IgD-negative memory B cell (primary cell): ENCODE measurements around the gene PCDHGA6. TPM values are rescaled to one million over a fixed set of nuclear protein-coding genes. Genes with fewer than 3 reads are reported as not detected.
A peak's percentile ranks its signal among the peaks of the same experiment; 100 is the strongest.
"Not testable (repeated sequence)": the region's sequence is repeated elsewhere in the genome, so short reads cannot be mapped to it uniquely, and the experiment has no call there.

Experiments
- H3K27ac Mint-ChIP-seq, 3 donors: one replicate each; pipeline ENCODE4 v1.8.0; 2020 to 2022; ENCODE audit warnings: mild to moderate bottlenecking in 3 of 3, mixed read lengths in 3 of 3, moderate library complexity in 1 of 3
- H3K27me3 Mint-ChIP-seq: one replicate; pipeline ENCODE4 v1.8.0; 2021; ENCODE audit warnings: mixed read lengths
- H3K36me3 Mint-ChIP-seq: one replicate; pipeline ENCODE4 v1.8.0; 2020; ENCODE audit warnings: mild to moderate bottlenecking, mixed read lengths
- H3K4me1 Mint-ChIP-seq, 3 donors: one replicate each; pipeline ENCODE4 v1.8.0; 2020 to 2022; ENCODE audit warnings: mixed read lengths in 3 of 3, mild to moderate bottlenecking in 1 of 3
- H3K4me3 Mint-ChIP-seq, 4 donors: one replicate each; pipeline ENCODE4 v1.8.0; 2020 to 2022; ENCODE audit warnings: mild to moderate bottlenecking in 4 of 4, mixed read lengths in 4 of 4, moderate library complexity in 3 of 4
- H3K9me3 Mint-ChIP-seq, 3 donors: one replicate each; pipeline ENCODE4 v1.8.0; 2020 to 2021; ENCODE audit warnings: mixed read lengths in 3 of 3, mild to moderate bottlenecking in 1 of 3
- polyA plus RNA-seq: library from polyadenylated mRNA; unstranded; fragments of 300-500 nt; fragmentation: Illumina TruSeq; gene quantifications from one replicate; pipeline ENCODE4 v1.2.3, GENCODE V29; 2021

PCDHGA6 gene
- polyA plus RNA-seq: 0.08 TPM

GRCh38 chr5:141373673-141374317 is at the start of gene PCDHGA6:
Gene PCDHGA6, plus strand, starts transcription at chr5:141373891. Its CDS starts 193 bp downstream, at chr5:141374084.
- peak within 1 kb of the TSS in 3 of 4 donors; percentile 27 to 79 (median 63) for H3K4me3 Mint-ChIP-seq
- peaks cover 21% of the 10 kb centered on the region for H3K27me3 Mint-ChIP-seq
- H3K27ac Mint-ChIP-seq: peak within 1 kb of the TSS in 1 of 3 donors; percentile 65
- H3K36me3 Mint-ChIP-seq: peaks cover 7% of the 10 kb centered on the region
- H3K4me1 Mint-ChIP-seq: peaks cover 2 to 5% (median 4%) of the 10 kb centered on the region in 3 donors
- H3K9me3 Mint-ChIP-seq: peaks cover 6 to 15% (median 11%) of the 10 kb centered on the region in 3 donors

GRCh38 chr5:141326088-141326854 is 47.4 kb upstream of the PCDHGA6 start:
- Mint-ChIP-seq H3K4me1 (peaks cover 3 to 8% (median 4%) of the 10 kb centered on the region in 3 donors), H3K9me3 (peaks cover 0 to 27% (median 5%) of the 10 kb centered on the region in 3 donors), H3K4me3 (peak overlapping the region; percentile 90 to 97 (median 93)), H3K36me3 (peaks cover 2% of the 10 kb centered on the region), H3K27ac (peak overlapping the region; percentile 35 to 68 (median 63)), H3K27me3 (peaks cover 36% of the 10 kb centered on the region)

- Mint-ChIP-seq H3K4me1 (peaks cover 3 to 8% (median 4%) of the 10 kb centered on the region in 3 donors), H3K9me3 (peaks cover 3 to 24% (median 6%) of the 10 kb centered on the region in 3 donors), H3K4me3 (no peak overlapping the region), H3K36me3 (no peaks in the 10 kb centered on the region), H3K27ac (no peak overlapping the region), H3K27me3 (peaks cover 45% of the 10 kb centered on the region)
Observed at GRCh38 chr5:141328231-141328630, 45.5 kb upstream of the PCDHGA6 start.

- peak within 1 kb of the TSS in 3 of 4 donors; percentile 32 to 79 (median 51) for H3K4me3 Mint-ChIP-seq
- peak within 1 kb of the TSS in 1 of 3 donors; percentile 73 for H3K27ac Mint-ChIP-seq
- H3K9me3 Mint-ChIP-seq: peaks cover 9 to 34% (median 9%) of the 10 kb centered on the region in 3 donors
Observed at GRCh38 chr5:141330299-141331080, 43.2 kb upstream of the PCDHGA6 start, which contains the start of gene PCDHGA1. Gene PCDHGA1, plus strand, starts transcription at chr5:141330514.

GRCh38 chr5:141332571-141332970 is 41.1 kb upstream of the PCDHGA6 start:
- H3K9me3 Mint-ChIP-seq: peaks cover 12 to 40% (median 27%) of the 10 kb centered on the region in 3 donors
- not testable (repeated sequence) for H3K4me1 Mint-ChIP-seq, H3K4me3 Mint-ChIP-seq, H3K36me3 Mint-ChIP-seq, H3K27ac Mint-ChIP-seq
- H3K27me3 Mint-ChIP-seq: peaks cover 58% of the 10 kb centered on the region

More at GRCh38 chr5:141330299-141331080, 43.2 kb upstream of the PCDHGA6 start, which contains the start of gene PCDHGA1:
- Mint-ChIP-seq H3K27me3 (peaks cover 55% of the 10 kb centered on the region), H3K36me3 (no peaks in the 10 kb centered on the region), H3K4me1 (peaks cover 3 to 10% (median 9%) of the 10 kb centered on the region in 3 donors)

- peak within 1 kb of the TSS in 2 of 4 donors; percentile 12 to 41 for H3K4me3 Mint-ChIP-seq
Observed at GRCh38 chr5:141338538-141339306, 35.0 kb upstream of the PCDHGA6 start, which contains the start of gene PCDHGA2. Gene PCDHGA2, plus strand, starts transcription at chr5:141338760.

GRCh38 chr5:141340781-141341354 is 32.8 kb upstream of the PCDHGA6 start:
- not testable (repeated sequence) for H3K36me3 Mint-ChIP-seq, H3K27ac Mint-ChIP-seq, H3K4me1 Mint-ChIP-seq, H3K4me3 Mint-ChIP-seq
- Mint-ChIP-seq H3K27me3 (peaks cover 23% of the 10 kb centered on the region), H3K9me3 (peaks cover 13 to 44% (median 42%) of the 10 kb centered on the region in 3 donors)

More at GRCh38 chr5:141338538-141339306, 35.0 kb upstream of the PCDHGA6 start, which contains the start of gene PCDHGA2:
- Mint-ChIP-seq H3K36me3 (peaks cover 6% of the 10 kb centered on the region), H3K27me3 (peaks cover 30% of the 10 kb centered on the region), H3K9me3 (peaks cover 14 to 51% (median 51%) of the 10 kb centered on the region in 3 donors), H3K4me1 (peaks cover 0 to 9% (median 2%) of the 10 kb centered on the region in 3 donors), H3K27ac (peak within 1 kb of the TSS in 2 of 3 donors; percentile 64 to 74)

GRCh38 chr5:141342773-141343172 is 30.9 kb upstream of the PCDHGA6 start:
- H3K9me3 Mint-ChIP-seq: peaks cover 12 to 33% (median 32%) of the 10 kb centered on the region in 3 donors
- no peak overlapping the region for H3K4me3 Mint-ChIP-seq
- peaks cover 14% of the 10 kb centered on the region for H3K27me3 Mint-ChIP-seq

GRCh38 chr5:141343242-141343952 is 30.3 kb upstream of the PCDHGA6 start, which contains the start of gene PCDHGA3:
Gene PCDHGA3, plus strand, starts transcription at chr5:141343829. Its CDS starts 205 bp downstream, at chr5:141344034.
- peaks cover 3% of the 10 kb centered on the region for H3K36me3 Mint-ChIP-seq
- H3K9me3 Mint-ChIP-seq: peaks cover 12 to 28% (median 27%) of the 10 kb centered on the region in 3 donors
- peaks cover 0 to 2% (median 0%) of the 10 kb centered on the region in 3 donors for H3K4me1 Mint-ChIP-seq
- peak within 1 kb of the TSS in 3 of 4 donors; percentile 5 to 88 (median 75) for H3K4me3 Mint-ChIP-seq
- peaks cover 14% of the 10 kb centered on the region for H3K27me3 Mint-ChIP-seq
- H3K27ac Mint-ChIP-seq: no peak within 1 kb of the TSS

More at GRCh38 chr5:141342773-141343172, 30.9 kb upstream of the PCDHGA6 start:
- no peak overlapping the region for H3K27ac Mint-ChIP-seq
- H3K36me3 Mint-ChIP-seq: peaks cover 6% of the 10 kb centered on the region
- peaks cover 0 to 4% (median 0%) of the 10 kb centered on the region in 3 donors for H3K4me1 Mint-ChIP-seq

GRCh38 chr5:141343953-141344463 is 29.7 kb upstream of the PCDHGA6 start:
- peaks cover 0 to 2% (median 0%) of the 10 kb centered on the region in 3 donors for H3K4me1 Mint-ChIP-seq
- H3K27ac Mint-ChIP-seq: no peak overlapping the region
- H3K36me3 Mint-ChIP-seq: peaks cover 3% of the 10 kb centered on the region
- peak overlapping the region in 3 of 4 donors; percentile 5 to 88 (median 75) for H3K4me3 Mint-ChIP-seq
- H3K27me3 Mint-ChIP-seq: peaks cover 17% of the 10 kb centered on the region
- H3K9me3 Mint-ChIP-seq: peaks cover 12 to 24% (median 23%) of the 10 kb centered on the region in 3 donors

- Mint-ChIP-seq H3K27me3 (peaks cover 23% of the 10 kb centered on the region), H3K27ac (no peak overlapping the region), H3K4me1 (peaks cover 0 to 3% (median 2%) of the 10 kb centered on the region in 3 donors), H3K4me3 (peak overlapping the region in 1 of 4 donors; percentile 70), H3K9me3 (peaks cover 10 to 25% (median 22%) of the 10 kb centered on the region in 3 donors), H3K36me3 (peaks cover 3% of the 10 kb centered on the region)
Observed at GRCh38 chr5:141345327-141345726, 28.4 kb upstream of the PCDHGA6 start.

- peaks cover 24% of the 10 kb centered on the region for H3K27me3 Mint-ChIP-seq
- H3K4me3 Mint-ChIP-seq: peak overlapping the region in 1 of 4 donors; percentile 3
- H3K36me3 Mint-ChIP-seq, H3K4me1 Mint-ChIP-seq, H3K27ac Mint-ChIP-seq: not testable (repeated sequence)
- H3K9me3 Mint-ChIP-seq: peaks cover 10 to 28% (median 24%) of the 10 kb centered on the region in 3 donors
Observed at GRCh38 chr5:141346017-141346416, 27.7 kb upstream of the PCDHGA6 start.
